Right lung (tissue), 5 donors: ENCODE results near the gene LPP. TPM values are rescaled to one million over a fixed set of nuclear protein-coding genes. Genes with fewer than 3 reads are reported as not detected.

Experiments used
- DNase-seq, 2 donors: peaks; one replicate each; pipeline ENCODE4 v3.0.0-alpha.2; 2013
- polyA plus RNA-seq, 5 donors: library from polyadenylated mRNA; unstranded; fragments of 120-200 nt; gene quantifications; one replicate each; pipeline versions ENCODE4 v1.2.1 to v1.2.3, GENCODE V29; 2013; ENCODE audit warnings: inconsistent platforms in 1 of 5, low replicate concordance in 1 of 5; ENCODE audit not compliant: insufficient read length in 5 of 5, insufficient read depth in 1 of 5

The LPP gene
- polyA plus RNA-seq, 5 donors = 14.9 to 27.2 (median 23.3) TPM

- no peak for DNase-seq
Measured at GRCh38 chr3:188330138-188330537, 176.2 kb downstream of the LPP start.

GRCh38 chr3:188331166-188331565 is 177.2 kb downstream of the LPP start:
- no peak for DNase-seq

GRCh38 chr3:188332085-188332484 is 178.1 kb downstream of the LPP start:
- DNase-seq = no peak

GRCh38 chr3:188335656-188336055 is 181.7 kb downstream of the LPP start:
- DNase-seq = no peak

- no peak for DNase-seq
Measured at GRCh38 chr3:188336178-188336577, 182.2 kb downstream of the LPP start.

GRCh38 chr3:188337232-188337631 is 183.3 kb downstream of the LPP start:
- DNase-seq = no peak

- DNase-seq = no peak
Measured at GRCh38 chr3:188338086-188338485, 184.1 kb downstream of the LPP start.

- no peak for DNase-seq
Measured at GRCh38 chr3:188339410-188340295, 185.7 kb downstream of the LPP start.

- DNase-seq = no peak
Measured at GRCh38 chr3:188341501-188341900, 187.5 kb downstream of the LPP start.

- DNase-seq = no peak
Measured at GRCh38 chr3:188342991-188343732, 189.2 kb downstream of the LPP start.

GRCh38 chr3:188343894-188344293 is 189.9 kb downstream of the LPP start:
- no peak for DNase-seq

- no peak for DNase-seq
Measured at GRCh38 chr3:188345223-188345622, 191.3 kb downstream of the LPP start.

- DNase-seq = peak; percentile 46 to 68
Measured at GRCh38 chr3:188348435-188349244, 194.7 kb downstream of the LPP start.

- no peak for DNase-seq
Measured at GRCh38 chr3:188349351-188349901, 195.5 kb downstream of the LPP start.

GRCh38 chr3:188349933-188350332 is 196.0 kb downstream of the LPP start:
- no peak for DNase-seq

- no peak for DNase-seq
Measured at GRCh38 chr3:188350961-188351360, 197.0 kb downstream of the LPP start.

- DNase-seq = no peak
Measured at GRCh38 chr3:188351648-188352047, 197.7 kb downstream of the LPP start.

- DNase-seq = no peak
Measured at GRCh38 chr3:188352196-188352927, 198.4 kb downstream of the LPP start.

- no peak for DNase-seq
Measured at GRCh38 chr3:188353426-188353825, 199.5 kb downstream of the LPP start.

GRCh38 chr3:188358787-188359493 is 205.0 kb downstream of the LPP start:
- DNase-seq = no peak
